Prostate gland (tissue), 2 donors: Measurements from ENCODE around the gene MYOZ3.

Experiments
- POLR2A ChIP-seq: fragments of 450-650 bp; IDR thresholded peaks from one replicate; pipeline ENCODE4 v1.6.1; 2016; ENCODE audit warnings: antibody characterized with exemption, mild to moderate bottlenecking
- POLR2AphosphoS5 ChIP-seq: sonication (generic); formaldehyde crosslinking; IDR thresholded peaks from one replicate; pipeline ENCODE4 v1.6.1; 2017; ENCODE audit warnings: antibody characterized with exemption
- TF ChIP-seq, protein P1 (sequence below), 4 experiments: fragments of 200-600 bp in 2 of 4; fragments of 450-650 bp in 2 of 4; sonication (generic) in 2 of 4; IDR thresholded peaks; 1 replicate in 3 of 4; 2 replicates in 1 of 4; pipeline ENCODE4 v1.5.1; 2016 to 2019; ENCODE audit warnings: antibody characterized with exemption in 4 of 4, mild to moderate bottlenecking in 2 of 4, moderate library complexity in 2 of 4

DNA sequence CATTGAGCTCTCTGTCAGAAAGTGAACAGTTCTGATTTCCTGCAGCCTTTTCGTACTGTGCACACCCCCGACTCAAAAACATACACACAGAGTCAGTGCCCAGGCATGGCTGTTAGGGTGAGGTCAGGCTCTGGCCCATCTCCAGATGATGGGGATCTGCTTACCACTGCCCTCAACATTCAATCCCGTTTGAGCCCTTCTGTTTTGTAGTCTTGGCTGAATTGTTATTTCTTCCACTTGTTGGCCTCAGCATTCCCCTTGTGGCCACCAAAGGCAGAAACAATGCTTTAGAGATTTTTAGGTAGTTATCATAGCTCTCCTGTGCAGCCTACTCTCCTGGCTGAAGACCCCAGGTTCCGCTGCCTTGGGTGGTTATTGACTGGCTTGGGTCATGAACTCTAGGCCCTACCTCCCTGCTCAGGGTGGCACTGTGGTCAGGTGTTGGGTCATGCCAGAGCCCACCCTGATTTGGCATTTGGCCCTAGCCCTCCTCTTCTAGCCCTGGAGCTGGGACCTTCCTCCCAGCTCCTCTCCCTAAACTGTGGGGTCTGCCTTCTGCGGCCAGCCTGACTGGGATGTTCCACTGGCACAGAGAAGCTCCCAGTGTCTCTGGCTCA lies 7.8 kb upstream of the MYOZ3 start:
- TF ChIP-seq, protein P1, sequence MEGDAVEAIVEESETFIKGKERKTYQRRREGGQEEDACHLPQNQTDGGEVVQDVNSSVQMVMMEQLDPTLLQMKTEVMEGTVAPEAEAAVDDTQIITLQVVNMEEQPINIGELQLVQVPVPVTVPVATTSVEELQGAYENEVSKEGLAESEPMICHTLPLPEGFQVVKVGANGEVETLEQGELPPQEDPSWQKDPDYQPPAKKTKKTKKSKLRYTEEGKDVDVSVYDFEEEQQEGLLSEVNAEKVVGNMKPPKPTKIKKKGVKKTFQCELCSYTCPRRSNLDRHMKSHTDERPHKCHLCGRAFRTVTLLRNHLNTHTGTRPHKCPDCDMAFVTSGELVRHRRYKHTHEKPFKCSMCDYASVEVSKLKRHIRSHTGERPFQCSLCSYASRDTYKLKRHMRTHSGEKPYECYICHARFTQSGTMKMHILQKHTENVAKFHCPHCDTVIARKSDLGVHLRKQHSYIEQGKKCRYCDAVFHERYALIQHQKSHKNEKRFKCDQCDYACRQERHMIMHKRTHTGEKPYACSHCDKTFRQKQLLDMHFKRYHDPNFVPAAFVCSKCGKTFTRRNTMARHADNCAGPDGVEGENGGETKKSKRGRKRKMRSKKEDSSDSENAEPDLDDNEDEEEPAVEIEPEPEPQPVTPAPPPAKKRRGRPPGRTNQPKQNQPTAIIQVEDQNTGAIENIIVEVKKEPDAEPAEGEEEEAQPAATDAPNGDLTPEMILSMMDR (IDR thresholded peaks at IDR 0.05), result no peak
- TF ChIP-seq POLR2A, result no peak
- no peak for TF ChIP-seq POLR2AphosphoS5
